Measurements from ENCODE around the gene CLIP1. TPM values are rescaled to one million over a fixed set of nuclear protein-coding genes. Genes with fewer than 3 reads are reported as not detected.

CLIP1 gene
- total RNA-seq, 2 experiments from 2014 or later, result 11.2 to 25.6 TPM

GRCh38 chr12:122323311-122324019 is 99.0 kb downstream of the CLIP1 start:
- no peak overlapping the region for H3K4me3 ChIP-seq (ENCODE audit: low read depth, low read length, poor library complexity, severe bottlenecking)
- POLR2A ChIA-PET, result interaction anchor here (0.9 to 1.4 kb wide), 2 partner anchors 11 to 29 kb away, joined by 3 to 4 read pairs; no protein-coding TSS in a partner anchor
- no peak overlapping the region for H2AFZ ChIP-seq (ENCODE audit: low read length)
- BruUV-seq (replicated peaks), result no TSS peak
- DNase-seq (ENCODE audit: low spot score), result no peak
- H3K36me3 ChIP-seq (ENCODE audit: insufficient read depth, low read length), result peaks cover 20% of the 10 kb centered on the region; the same call in 1 of the 2 replicates
- no peak overlapping the region for H3K4me2 ChIP-seq (ENCODE audit: low read length)
- CTCF ChIA-PET (ENCODE audit: unreplicated experiment), result interaction anchor here (0.5 kb wide), 1 partner anchor 402 kb away, joined by 3 read pairs; no protein-coding TSS in a partner anchor
- no peaks in the 10 kb centered on the region for H3K9me3 ChIP-seq (ENCODE audit: low read length)
- H3K79me2 ChIP-seq (ENCODE audit: insufficient read depth, low read depth, low read length), result no peaks in the 10 kb centered on the region
- no peaks in the 10 kb centered on the region for H3K4me1 ChIP-seq (ENCODE audit: insufficient read depth, low read length, poor library complexity, severe bottlenecking)
- H4K20me1 ChIP-seq (ENCODE audit: insufficient read depth, low read length), result no peaks in the 10 kb centered on the region
- intact Hi-C loops (cut with micrococcal nuclease; ENCODE audit: unreplicated experiment), result no loop called here
- H3K27ac ChIP-seq (ENCODE audit: low read depth, low read length, poor library complexity, severe bottlenecking), result no peak overlapping the region
- H3K9me2 ChIP-seq (ENCODE audit: insufficient read depth, low read length), result no peaks in the 10 kb centered on the region
- TF ChIP-seq CTCF (conservative IDR thresholded peaks at IDR 0.05; ENCODE audit: low read length) (no peak), EZH2phosphoT487 (IDR thresholded peaks at IDR 0.05; ENCODE audit: borderline replicate concordance, low read depth, low read length) (no peak)

- Histone ChIP-seq H3K79me2 (ENCODE audit: insufficient read depth, low read depth, low read length) (no peaks in the 10 kb centered on the region), H3K36me3 (ENCODE audit: insufficient read depth, low read length) (peaks cover 13% of the 10 kb centered on the region; the same call in 1 of the 2 replicates)
Measured at GRCh38 chr12:122322501-122322900, 100.0 kb downstream of the CLIP1 start.

More at GRCh38 chr12:122322501-122322900, 100.0 kb downstream of the CLIP1 start:
- ChIA-PET CTCF (ENCODE audit: unreplicated experiment) (interaction anchor here (0.5 kb wide), 1 partner anchor 68 kb away, joined by 3 read pairs; no protein-coding TSS in a partner anchor), POLR2A (interaction anchor here (0.5 to 1.4 kb wide), 4 partner anchors 10 to 40 kb away, joined by 3 to 4 read pairs (median 3); no protein-coding TSS in a partner anchor)
- no peaks in the 10 kb centered on the region for H3K9me3 ChIP-seq (ENCODE audit: low read length)
- no peak overlapping the region for H3K27ac ChIP-seq (ENCODE audit: low read depth, low read length, poor library complexity, severe bottlenecking)
- intact Hi-C loops (cut with micrococcal nuclease; ENCODE audit: unreplicated experiment), result no loop called here
- H2AFZ ChIP-seq (ENCODE audit: low read length), result no peak overlapping the region
- DNase-seq (ENCODE audit: low spot score), result no peak
- no peaks in the 10 kb centered on the region for H3K9me2 ChIP-seq (ENCODE audit: insufficient read depth, low read length)
- BruUV-seq (replicated peaks), result no TSS peak
- H3K4me1 ChIP-seq (ENCODE audit: insufficient read depth, low read length, poor library complexity, severe bottlenecking), result no peaks in the 10 kb centered on the region
- no peak overlapping the region for H3K4me3 ChIP-seq (ENCODE audit: low read depth, low read length, poor library complexity, severe bottlenecking)
- TF ChIP-seq EZH2phosphoT487 (IDR thresholded peaks at IDR 0.05; ENCODE audit: borderline replicate concordance, low read depth, low read length) (no peak), CTCF (conservative IDR thresholded peaks at IDR 0.05; ENCODE audit: low read length) (no peak)
- no peaks in the 10 kb centered on the region for H4K20me1 ChIP-seq (ENCODE audit: insufficient read depth, low read length)
- no peak overlapping the region for H3K4me2 ChIP-seq (ENCODE audit: low read length)
